Transverse colon (tissue), 4 donors: ENCODE measurements around the gene ZMIZ1. TPM values are rescaled to one million over a fixed set of nuclear protein-coding genes. Genes with fewer than 3 reads are reported as not detected.
A peak's percentile ranks its signal among the peaks of the same experiment; 100 is the strongest.
"Not testable (repeated sequence)": the region's sequence is repeated elsewhere in the genome, so short reads cannot be mapped to it uniquely, and the experiment has no call there.

Source experiments
- DNase-seq: peaks from one replicate; pipeline ENCODE4 v3.0.0-alpha.2; 2019
- H3K27ac ChIP-seq, 4 donors: fragments of 200-600 bp; sonication (generic); 2 replicates each; pipeline ENCODE4 v1.5.1; 2016 to 2018; ENCODE audit warnings: inconsistent platforms in 4 of 4
- H3K27me3 ChIP-seq: fragments of 200-600 bp; sonication (generic); 2 replicates; pipeline ENCODE4 v1.5.1; 2017; ENCODE audit warnings: inconsistent platforms
- H3K36me3 ChIP-seq, 4 donors: fragments of 200-600 bp; sonication (generic); 2 replicates each; pipeline ENCODE4 v1.5.1; 2017 to 2019; ENCODE audit warnings: inconsistent platforms in 4 of 4
- H3K4me1 ChIP-seq, 4 donors: fragments of 200-600 bp; sonication (generic); 2 replicates each; pipeline ENCODE4 v1.5.1; 2017 to 2020; ENCODE audit warnings: inconsistent platforms in 4 of 4
- H3K4me3 ChIP-seq, 4 donors: fragments of 200-600 bp; sonication (generic); 1 replicate in 1 of 4; 2 replicates in 3 of 4; pipeline versions ENCODE4 v1.5.1 to v1.6.1; 2017 to 2019; ENCODE audit warnings: inconsistent platforms in 4 of 4
- H3K9me3 ChIP-seq, 2 donors: fragments of 200-600 bp; sonication (generic); 2 replicates each; pipeline ENCODE4 v1.5.1; 2017 to 2019; ENCODE audit warnings: inconsistent platforms in 2 of 2
- EP300 ChIP-seq: sonication (generic); formaldehyde crosslinking; IDR thresholded peaks from one replicate; pipeline ENCODE4 v1.6.1; 2017; ENCODE audit warnings: antibody characterized with exemption, low read depth
- POLR2A ChIP-seq: fragments of 450-650 bp; IDR thresholded peaks from one replicate; pipeline ENCODE4 v1.6.1; 2016; ENCODE audit warnings: antibody characterized with exemption, mild to moderate bottlenecking, moderate library complexity
- POLR2AphosphoS5 ChIP-seq, 3 donors: sonication (generic); formaldehyde crosslinking; IDR thresholded peaks; one replicate each; pipeline ENCODE4 v1.6.1; 2016; ENCODE audit warnings: antibody characterized with exemption in 3 of 3
- WGBS, 2 donors: methylation state at CpG; one replicate each; pipeline ENCODE4 v1.1.5; 2018; ENCODE audit warnings: low coverage in 1 of 2; 5-methylcytosine and 5-hydroxymethylcytosine counted together
- in situ Hi-C, 4 donors: fragments of 200-750 bp; cut with MboI; loops; one replicate each; pipeline versions ENCODE4 v1.15.0 to v1.15.1; 2017; ENCODE audit warnings: low sequenced_read_pairs in 3 of 4, low pct_ligation_motif_present in 1 of 4, low pct_unique_long_range_greater_than_20kb in 1 of 4
- intact Hi-C: fragments of 100-400 bp; cut with DNase I; formaldehyde crosslinking; loops from one replicate; pipeline ENCODE4 v1.15.1; 2023; ENCODE audit warnings: low total_unique reads
- total RNA-seq, 4 donors: library from RNA; depleted of rRNA; stranded (reverse); fragments of >200 nt; gene quantifications; one replicate each; pipeline ENCODE4 v1.1.0, GENCODE V29; 2016
- TF ChIP-seq, protein P1 (sequence below), 5 experiments: fragments of 200-600 bp in 3 of 5; fragments of 450-650 bp in 2 of 5; sonication (generic) in 3 of 5; IDR thresholded peaks; 1 replicate in 2 of 5; 2 replicates in 3 of 5; pipeline ENCODE4 v1.5.1; 2016 to 2017; ENCODE audit warnings: antibody characterized with exemption in 5 of 5, inconsistent platforms in 3 of 5, mild to moderate bottlenecking in 2 of 5, moderate library complexity in 1 of 5

Gene ZMIZ1
- total RNA-seq, 4 donors from 2014 or later = 32.0 to 108 (median 63.0) TPM

GRCh38 chr10:79274279-79275104 is 205.7 kb downstream of the ZMIZ1 start:
- TF ChIP-seq EP300 (peak; percentile 89), POLR2A (no peak), POLR2AphosphoS5 (IDR thresholded peaks at IDR 0.05) (peak; percentile 77 to 89 (median 88))
- TF ChIP-seq, protein P1, sequence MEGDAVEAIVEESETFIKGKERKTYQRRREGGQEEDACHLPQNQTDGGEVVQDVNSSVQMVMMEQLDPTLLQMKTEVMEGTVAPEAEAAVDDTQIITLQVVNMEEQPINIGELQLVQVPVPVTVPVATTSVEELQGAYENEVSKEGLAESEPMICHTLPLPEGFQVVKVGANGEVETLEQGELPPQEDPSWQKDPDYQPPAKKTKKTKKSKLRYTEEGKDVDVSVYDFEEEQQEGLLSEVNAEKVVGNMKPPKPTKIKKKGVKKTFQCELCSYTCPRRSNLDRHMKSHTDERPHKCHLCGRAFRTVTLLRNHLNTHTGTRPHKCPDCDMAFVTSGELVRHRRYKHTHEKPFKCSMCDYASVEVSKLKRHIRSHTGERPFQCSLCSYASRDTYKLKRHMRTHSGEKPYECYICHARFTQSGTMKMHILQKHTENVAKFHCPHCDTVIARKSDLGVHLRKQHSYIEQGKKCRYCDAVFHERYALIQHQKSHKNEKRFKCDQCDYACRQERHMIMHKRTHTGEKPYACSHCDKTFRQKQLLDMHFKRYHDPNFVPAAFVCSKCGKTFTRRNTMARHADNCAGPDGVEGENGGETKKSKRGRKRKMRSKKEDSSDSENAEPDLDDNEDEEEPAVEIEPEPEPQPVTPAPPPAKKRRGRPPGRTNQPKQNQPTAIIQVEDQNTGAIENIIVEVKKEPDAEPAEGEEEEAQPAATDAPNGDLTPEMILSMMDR (IDR thresholded peaks at IDR 0.05) = peak in 2 of 5 experiments; percentile 12 to 30
- Histone ChIP-seq H3K27me3 (no peaks in the 10 kb centered on the region), H3K4me1 (peaks cover 18 to 61% (median 39%) of the 10 kb centered on the region in 4 donors), H3K4me3 (no peak overlapping the region), H3K36me3 (peaks cover 0 to 14% (median 5%) of the 10 kb centered on the region in 4 donors), H3K27ac (peak overlapping the region; percentile 76 to 88 (median 84)), H3K9me3 (no peaks in the 10 kb centered on the region)
- in situ Hi-C loops (no loop called here), intact Hi-C loops (loop anchor here (5.0 kb wide), 1 partner anchor 52 kb away; no protein-coding TSS in a partner anchor)
- DNase-seq = peak; percentile 64
- 68% methylated on average over 26 of the region's 32 CpGs; no CpG with 5 or more reads in 1 of the 2 donors for WGBS, 2 donors

GRCh38 chr10:79275105-79275430 is 206.3 kb downstream of the ZMIZ1 start:
- no peak for TF ChIP-seq POLR2AphosphoS5 (IDR thresholded peaks at IDR 0.05)
- TF ChIP-seq POLR2A = no peak
- TF ChIP-seq, protein P1 (IDR thresholded peaks at IDR 0.05) = no peak
- H3K36me3 ChIP-seq = peaks cover 0 to 14% (median 5%) of the 10 kb centered on the region in 4 donors
- intact Hi-C loops (no loop called here), in situ Hi-C loops (no loop called here)
- DNase-seq = no peak
- WGBS, 2 donors = 61% methylated on average over 3 of the region's 3 CpGs; no CpG with 5 or more reads in 1 of the 2 donors
- peaks cover 18 to 55% (median 37%) of the 10 kb centered on the region in 4 donors for H3K4me1 ChIP-seq
- peak overlapping the region; percentile 76 to 88 (median 84) for H3K27ac ChIP-seq
- H3K27me3 ChIP-seq = no peaks in the 10 kb centered on the region
- H3K9me3 ChIP-seq = no peaks in the 10 kb centered on the region
- no peak overlapping the region for H3K4me3 ChIP-seq

DNA sequence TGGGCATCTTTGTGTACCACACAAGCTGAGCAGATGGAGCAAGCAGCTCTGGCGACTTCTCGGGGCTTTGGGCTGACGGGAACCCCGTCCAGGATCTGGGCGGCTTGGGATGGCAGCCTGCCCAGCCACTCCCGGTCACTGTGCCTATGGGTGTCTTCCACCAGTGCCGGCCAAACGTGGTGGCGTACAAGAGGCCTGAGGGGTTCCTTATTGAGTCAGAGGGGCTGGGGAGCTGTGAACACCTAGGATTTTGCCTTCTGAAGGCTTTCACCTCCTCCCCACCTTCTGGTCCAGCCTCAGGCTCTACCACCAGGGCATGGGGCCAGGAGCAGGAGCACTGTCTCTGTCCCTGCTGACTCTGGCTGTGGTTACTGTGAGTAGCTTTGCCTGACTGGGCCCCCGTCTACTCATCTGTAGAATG is 206.7 kb downstream of the ZMIZ1 start:
- H3K9me3 ChIP-seq = no peaks in the 10 kb centered on the region
- DNase-seq = no peak
- TF ChIP-seq POLR2A (no peak), POLR2AphosphoS5 (IDR thresholded peaks at IDR 0.05) (no peak), EP300 (no peak)
- TF ChIP-seq, protein P1 (IDR thresholded peaks at IDR 0.05) = no peak
- peaks cover 0 to 14% (median 5%) of the 10 kb centered on the region in 4 donors for H3K36me3 ChIP-seq
- peak overlapping the region; percentile 76 to 88 (median 84) for H3K27ac ChIP-seq
- H3K4me1 ChIP-seq = peaks cover 18 to 52% (median 35%) of the 10 kb centered on the region in 4 donors
- 70% methylated on average over 10 of the region's 10 CpGs; no CpG with 5 or more reads in 1 of the 2 donors for WGBS, 2 donors
- H3K4me3 ChIP-seq = no peak overlapping the region
- in situ Hi-C loops = no loop called here
- H3K27me3 ChIP-seq = no peaks in the 10 kb centered on the region
- intact Hi-C loops = no loop called here

DNA sequence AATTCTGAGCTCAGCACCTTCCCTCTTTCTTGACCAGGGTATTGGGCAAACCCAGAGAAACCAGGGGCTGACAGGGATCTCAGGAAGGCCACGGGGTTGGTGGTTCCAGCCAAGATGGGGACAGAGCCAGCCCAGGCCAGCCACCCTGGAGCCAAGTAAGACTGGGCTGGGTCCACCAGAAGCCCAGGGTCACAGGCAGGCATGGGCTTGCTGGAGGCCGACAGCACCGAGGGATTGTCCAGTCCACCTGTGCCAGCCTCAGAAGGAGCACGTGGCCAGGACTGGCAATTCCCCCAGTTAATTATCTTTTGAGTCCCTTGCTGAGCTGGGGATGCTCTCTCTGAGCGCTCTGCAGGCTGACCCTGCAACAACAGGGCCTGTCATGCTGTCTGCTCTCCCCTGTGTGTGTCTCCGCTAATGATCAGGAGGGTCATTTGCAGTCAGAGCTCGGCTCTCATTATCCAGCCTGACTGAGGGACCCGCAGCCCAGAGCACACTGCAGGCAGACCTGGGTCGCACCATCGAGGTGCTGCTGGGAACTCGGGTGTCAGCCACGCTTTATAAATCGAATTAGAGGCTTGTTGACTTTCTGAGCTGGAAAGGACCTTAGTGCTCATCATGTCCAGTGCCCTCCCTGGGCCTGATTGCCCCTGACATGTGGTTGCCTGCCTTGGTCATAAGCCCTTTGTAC is 209.0 kb downstream of the ZMIZ1 start:
- in situ Hi-C loops (no loop called here), intact Hi-C loops (no loop called here)
- H3K27ac ChIP-seq = no peak overlapping the region
- WGBS, 2 donors = 91% methylated on average over 11 of the region's 13 CpGs; no CpG with 5 or more reads in 1 of the 2 donors
- no peak overlapping the region for H3K4me3 ChIP-seq
- DNase-seq = no peak
- no peaks in the 10 kb centered on the region for H3K27me3 ChIP-seq
- TF ChIP-seq, protein P1 (IDR thresholded peaks at IDR 0.05) = no peak
- TF ChIP-seq EP300 (no peak), POLR2A (no peak), POLR2AphosphoS5 (IDR thresholded peaks at IDR 0.05) (no peak)
- H3K4me1 ChIP-seq = peaks cover 18 to 35% (median 29%) of the 10 kb centered on the region in 4 donors
- no peaks in the 10 kb centered on the region for H3K9me3 ChIP-seq
- H3K36me3 ChIP-seq = peaks cover 0 to 14% (median 5%) of the 10 kb centered on the region in 4 donors

DNA sequence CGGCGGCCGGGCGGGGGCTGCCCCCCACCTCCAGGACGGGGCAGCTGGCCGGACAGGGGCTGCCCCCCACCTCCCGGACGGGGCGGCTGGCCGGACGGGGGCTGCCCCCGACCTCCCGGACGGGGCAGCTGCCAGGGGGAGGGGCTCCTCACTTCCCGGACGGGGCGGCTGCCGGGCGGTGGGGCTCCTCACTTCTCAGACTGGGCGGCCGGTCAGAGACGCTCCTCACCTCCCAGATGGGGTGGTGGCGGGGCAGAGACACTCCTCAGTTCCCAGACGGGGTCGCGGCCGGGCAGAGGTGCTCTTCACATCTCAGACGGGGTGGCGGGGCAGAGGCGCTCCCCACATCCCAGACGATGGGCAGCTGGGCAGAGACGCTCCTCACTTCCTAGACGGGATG is 210.3 kb downstream of the ZMIZ1 start:
- intact Hi-C loops, H3K9me3 ChIP-seq, H3K4me3 ChIP-seq, H3K27me3 ChIP-seq, in situ Hi-C loops, DNase-seq, H3K27ac ChIP-seq: not testable (repeated sequence)
- Histone ChIP-seq H3K4me1 (peaks cover 8 to 30% (median 19%) of the 10 kb centered on the region in 4 donors), H3K36me3 (peaks cover 0 to 14% (median 5%) of the 10 kb centered on the region in 4 donors)
- 93% methylated on average over 10 of the region's 33 CpGs; no CpG with 5 or more reads in 1 of the 2 donors for WGBS, 2 donors
